PFSK-1 (cell line): Measurements from ENCODE around the gene PTRHD1.

Experiments used
- FOXP2 ChIP-seq: optimal IDR thresholded peaks from 2 replicates; pipeline ENCODE3; 2011; ENCODE audit warnings: borderline replicate concordance, control low read depth, inconsistent platforms; ENCODE audit not compliant: insufficient read depth; ENCODE audit errors: extremely low read length, extremely low read depth
- POLR2AphosphoS5 ChIP-seq: IDR thresholded peaks from 2 replicates; pipeline ENCODE4 v1.6.1; 2012; ENCODE audit warnings: low read depth, mild to moderate bottlenecking, control low read depth, low read length, moderate library complexity
- REST ChIP-seq, 2 experiments: IDR thresholded peaks; 2 replicates each; pipeline versions ENCODE4 v1.6.1 to v1.8.0; 2011 to 2012; ENCODE audit warnings: low read depth in 2 of 2, low read length in 2 of 2, control low read depth in 1 of 2, inconsistent platforms in 1 of 2, mild to moderate bottlenecking in 1 of 2, moderate library complexity in 1 of 2; ENCODE audit not compliant: insufficient read depth in 1 of 2
- SIN3A ChIP-seq: IDR thresholded peaks from 2 replicates; pipeline ENCODE4 v1.6.1; 2012; ENCODE audit warnings: mild to moderate bottlenecking, low read length, moderate library complexity, borderline replicate concordance; ENCODE audit not compliant: insufficient read depth
- TAF1 ChIP-seq: IDR thresholded peaks from 2 replicates; pipeline ENCODE4 v1.6.1; 2012; ENCODE audit warnings: low read length, control low read depth, borderline replicate concordance; ENCODE audit not compliant: insufficient read depth

DNA sequence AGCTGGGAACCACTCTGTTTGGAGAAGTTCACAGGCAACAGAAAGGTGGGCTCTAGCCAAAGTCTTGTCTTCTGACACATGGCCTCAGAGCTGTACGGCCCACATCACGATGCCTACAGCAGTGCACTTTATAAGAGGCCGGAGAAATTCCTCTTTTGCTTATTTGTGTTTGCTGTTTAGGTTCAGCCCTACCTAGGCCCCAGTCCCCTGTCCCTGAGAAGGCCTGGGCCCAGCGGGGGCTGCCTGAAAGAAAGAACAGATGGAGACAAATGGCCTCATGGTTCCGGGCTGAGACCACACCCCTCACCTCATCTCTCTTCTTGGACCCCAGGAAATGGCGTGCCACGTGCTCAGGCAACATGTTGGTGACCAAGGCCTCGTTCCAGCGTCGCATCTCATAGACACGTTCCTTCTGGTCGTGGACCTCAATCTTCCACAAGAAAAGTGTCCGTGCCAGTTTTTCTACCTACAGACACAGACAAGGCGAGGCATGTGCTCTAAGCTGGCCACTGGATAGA is 30.9 kb upstream of the PTRHD1 start:
- TF ChIP-seq REST (IDR thresholded peaks at IDR 0.05; ENCODE audit: insufficient read depth in 1 of 2, low read depth in 2 of 2, low read length in 2 of 2), result no peak
- no peak for TF ChIP-seq POLR2AphosphoS5
- no peak for TF ChIP-seq TAF1
- TF ChIP-seq FOXP2, result no peak
- no peak for TF ChIP-seq SIN3A
